Spleen (tissue), 11 donors: ENCODE data around the gene EIF2AK3. TPM values are rescaled to one million over a fixed set of nuclear protein-coding genes. Genes with fewer than 3 reads are reported as not detected.
A peak's percentile ranks its signal among the peaks of the same experiment; 100 is the strongest.

Experiments
- DNase-seq: peaks from one replicate; pipeline ENCODE4 v3.0.0-alpha.2; 2020
- H3K27ac ChIP-seq, 8 donors: fragments of 200-600 bp; sonication (generic) in 7 of 8; 1 replicate in 4 of 8; 2 replicates in 4 of 8; pipeline versions ENCODE4 v1.5.0 to v1.8.0; 2016 to 2021; ENCODE audit warnings: inconsistent platforms in 4 of 8, mild to moderate bottlenecking in 4 of 8, moderate library complexity in 1 of 8
- H3K27me3 ChIP-seq, 7 donors: fragments of 200-600 bp; sonication (generic) in 6 of 7; replicated peaks in 1 of 7; 1 replicate in 4 of 7; 2 replicates in 3 of 7; pipeline versions ENCODE4 v1.5.0 to v1.8.0; 2016 to 2021; ENCODE audit warnings: inconsistent platforms in 3 of 7, mild to moderate bottlenecking in 1 of 7
- H3K36me3 ChIP-seq, 6 donors: fragments of 200-600 bp; sonication (generic) in 5 of 6; 1 replicate in 4 of 6; 2 replicates in 2 of 6; pipeline versions ENCODE4 v1.5.0 to v1.8.0; 2016 to 2021; ENCODE audit warnings: inconsistent platforms in 2 of 6
- H3K4me1 ChIP-seq, 6 donors: fragments of 200-600 bp; sonication (generic) in 5 of 6; 1 replicate in 3 of 6; 2 replicates in 3 of 6; pipeline versions ENCODE4 v1.5.0 to v1.8.0; 2016 to 2021; ENCODE audit warnings: inconsistent platforms in 3 of 6
- H3K4me3 ChIP-seq, 8 donors: fragments of 200-600 bp; sonication (generic) in 7 of 8; 1 replicate in 4 of 8; 2 replicates in 4 of 8; pipeline versions ENCODE4 v1.5.0 to v1.8.0; 2016 to 2021; ENCODE audit warnings: inconsistent platforms in 4 of 8, mild to moderate bottlenecking in 4 of 8, moderate library complexity in 2 of 8
- H3K9me3 ChIP-seq, 8 donors: fragments of 200-600 bp; sonication (generic) in 7 of 8; 1 replicate in 4 of 8; 2 replicates in 4 of 8; pipeline versions ENCODE4 v1.5.0 to v1.8.0; 2016 to 2021; ENCODE audit warnings: inconsistent platforms in 4 of 8
- POLR2A ChIP-seq, 3 donors: fragments of 450-650 bp; IDR thresholded peaks; one replicate each; pipeline ENCODE4 v1.5.1; 2017; ENCODE audit warnings: antibody characterized with exemption in 3 of 3, mild to moderate bottlenecking in 1 of 3
- POLR2AphosphoS5 ChIP-seq, 3 donors: sonication (generic); formaldehyde crosslinking; IDR thresholded peaks; one replicate each; pipeline ENCODE4 v1.5.1; 2017; ENCODE audit warnings: antibody characterized with exemption in 3 of 3
- WGBS, 5 donors: extraction: QIAGEN DNeasy Blood & Tissue Kit in 3 of 5; methylation state at CpG; one replicate each; pipeline versions ENCODE4 v1.1.5 to v1.1.7; 2013 to 2018; 5-methylcytosine and 5-hydroxymethylcytosine counted together
- intact Hi-C: fragments of 100-400 bp; cut with DNase I; formaldehyde crosslinking; loops from one replicate; pipeline ENCODE4 v1.15.0; 2023; ENCODE audit warnings: low total_unique reads
- polyA plus RNA-seq, 3 donors: library from polyadenylated mRNA; stranded (reverse); fragments of 200-250 nt; gene quantifications; one replicate each; pipeline ENCODE4 v1.2.1, GENCODE V29; 2013
- total RNA-seq, 7 donors: library from RNA; depleted of rRNA in 3 of 7; stranded (reverse); fragments of >200 nt in 3 of 7; fragmentation: NEBNext Ultra II Directional in 4 of 7; extraction: Animal tissue kit (Norgen Biotek cat#: 25700) in 4 of 7; gene quantifications; one replicate each; pipeline versions ENCODE4 v1.1.0 to v1.2.1, GENCODE V29; 2016 to 2021
- TF ChIP-seq, protein P1 (sequence below), 11 experiments: fragments of 200-600 bp in 7 of 11; fragments of 450-650 bp in 4 of 11; sonication (generic) in 4 of 11; IDR thresholded peaks in 8 of 11; conservative IDR thresholded peaks in 3 of 11; 1 replicate in 7 of 11; 2 replicates in 4 of 11; pipeline versions ENCODE4 v1.4.0 to v1.8.0; 2016 to 2021; ENCODE audit warnings: antibody characterized with exemption in 11 of 11, inconsistent platforms in 4 of 11, mild to moderate bottlenecking in 1 of 11
- donor health status: healthy with polysubstance abuse.
- donor health status: DM: no; HTN: no; CAD: no; lungs with moderate emphysema.
- donor health status: DM: no; HTN: no; CAD: no.
- donor health status: Bipolar disorder and iron deficiency.
- donor health status: healthy.
- donor health status: DM: no; HTN: no; CAD: no.
- donor health status: DM: yes; HTN: yes; CAD: no.

Gene EIF2AK3
- total and polyA plus RNA-seq, 10 donors, result 4.3 to 29.8 (median 21.2) TPM

DNA sequence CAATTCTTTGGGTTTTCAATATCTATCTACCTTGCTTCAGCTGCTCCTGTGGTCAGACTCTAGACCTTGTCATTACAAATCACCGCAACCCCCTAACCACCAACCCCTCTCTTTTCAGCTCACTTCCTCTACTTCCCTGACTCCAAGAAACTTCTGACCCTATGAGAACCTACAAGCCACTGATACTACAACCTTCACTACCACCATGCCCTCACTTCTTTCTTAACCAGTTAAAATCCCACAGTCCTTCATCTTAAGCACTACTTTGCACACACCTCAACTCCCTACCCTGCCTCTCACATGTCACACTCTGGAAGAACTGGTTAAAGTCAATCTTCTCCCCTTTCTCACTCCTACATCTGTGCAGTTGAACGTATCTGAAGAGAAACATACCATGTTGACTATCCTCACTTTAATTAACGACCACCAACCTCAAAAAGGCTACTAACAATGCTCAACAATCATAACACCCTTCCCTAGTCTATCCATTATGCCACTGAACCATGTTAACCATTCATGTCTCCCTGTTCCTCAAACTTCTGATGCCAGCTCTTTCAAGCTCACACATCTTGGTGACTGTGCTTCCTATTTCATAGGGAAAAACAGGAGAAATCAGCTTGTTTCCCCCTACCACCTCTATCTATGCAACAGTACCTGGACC is 12.6 kb downstream of the EIF2AK3 start:
- peak overlapping the region in 1 of 8 donors; percentile 41 for H3K27ac ChIP-seq
- no peak overlapping the region for H3K4me3 ChIP-seq
- TF ChIP-seq POLR2AphosphoS5 (IDR thresholded peaks at IDR 0.05) (no peak), POLR2A (IDR thresholded peaks at IDR 0.05) (no peak)
- TF ChIP-seq, protein P1, sequence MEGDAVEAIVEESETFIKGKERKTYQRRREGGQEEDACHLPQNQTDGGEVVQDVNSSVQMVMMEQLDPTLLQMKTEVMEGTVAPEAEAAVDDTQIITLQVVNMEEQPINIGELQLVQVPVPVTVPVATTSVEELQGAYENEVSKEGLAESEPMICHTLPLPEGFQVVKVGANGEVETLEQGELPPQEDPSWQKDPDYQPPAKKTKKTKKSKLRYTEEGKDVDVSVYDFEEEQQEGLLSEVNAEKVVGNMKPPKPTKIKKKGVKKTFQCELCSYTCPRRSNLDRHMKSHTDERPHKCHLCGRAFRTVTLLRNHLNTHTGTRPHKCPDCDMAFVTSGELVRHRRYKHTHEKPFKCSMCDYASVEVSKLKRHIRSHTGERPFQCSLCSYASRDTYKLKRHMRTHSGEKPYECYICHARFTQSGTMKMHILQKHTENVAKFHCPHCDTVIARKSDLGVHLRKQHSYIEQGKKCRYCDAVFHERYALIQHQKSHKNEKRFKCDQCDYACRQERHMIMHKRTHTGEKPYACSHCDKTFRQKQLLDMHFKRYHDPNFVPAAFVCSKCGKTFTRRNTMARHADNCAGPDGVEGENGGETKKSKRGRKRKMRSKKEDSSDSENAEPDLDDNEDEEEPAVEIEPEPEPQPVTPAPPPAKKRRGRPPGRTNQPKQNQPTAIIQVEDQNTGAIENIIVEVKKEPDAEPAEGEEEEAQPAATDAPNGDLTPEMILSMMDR (IDR thresholded peaks at IDR 0.05 in 8 of 11, conservative IDR thresholded peaks at IDR 0.05 in 3 of 11), result no peak
- intact Hi-C loops, result no loop called here
- no peaks in the 10 kb centered on the region for H3K27me3 ChIP-seq
- peaks cover 10 to 80% (median 37%) of the 10 kb centered on the region in 6 donors for H3K4me1 ChIP-seq
- no peak for DNase-seq
- 73 to 81% (median 79%) methylated on average over 3 of the region's 3 CpGs for WGBS, 5 donors
- no peaks in the 10 kb centered on the region for H3K9me3 ChIP-seq
- peaks cover 0 to 26% (median 9%) of the 10 kb centered on the region in 6 donors for H3K36me3 ChIP-seq

DNA sequence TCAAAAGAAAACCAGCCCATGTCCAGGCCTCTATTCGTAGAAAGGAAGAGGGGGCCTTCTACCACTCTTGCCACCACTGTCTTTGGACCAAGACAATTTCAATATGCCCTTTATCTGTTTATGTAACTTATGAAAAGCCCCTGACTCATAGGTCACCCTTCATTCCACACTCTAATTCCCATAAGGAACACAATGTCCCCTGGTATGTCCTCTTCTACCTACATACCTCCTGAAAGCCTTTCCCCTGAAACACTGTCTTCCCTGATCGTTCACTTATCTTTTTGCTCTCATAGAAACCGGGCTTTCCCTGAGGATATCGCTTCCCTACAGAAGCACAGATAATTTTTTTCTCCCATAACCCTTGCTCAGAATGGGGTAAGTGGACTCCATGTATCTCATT is 13.3 kb downstream of the EIF2AK3 start:
- intact Hi-C loops, result no loop called here
- Histone ChIP-seq H3K27me3 (no peaks in the 10 kb centered on the region), H3K4me3 (no peak overlapping the region), H3K4me1 (peaks cover 10 to 80% (median 37%) of the 10 kb centered on the region in 6 donors), H3K27ac (peak overlapping the region in 1 of 8 donors; percentile 25), H3K36me3 (peaks cover 0 to 26% (median 9%) of the 10 kb centered on the region in 6 donors), H3K9me3 (no peaks in the 10 kb centered on the region)
- DNase-seq, result no peak
- WGBS, 5 donors, result 92 to 95% (median 95%) methylated on average over 4 of the region's 4 CpGs
- TF ChIP-seq POLR2AphosphoS5 (IDR thresholded peaks at IDR 0.05) (no peak), POLR2A (IDR thresholded peaks at IDR 0.05) (no peak)
- TF ChIP-seq, protein P1 (IDR thresholded peaks at IDR 0.05 in 8 of 11, conservative IDR thresholded peaks at IDR 0.05 in 3 of 11), result no peak

DNA sequence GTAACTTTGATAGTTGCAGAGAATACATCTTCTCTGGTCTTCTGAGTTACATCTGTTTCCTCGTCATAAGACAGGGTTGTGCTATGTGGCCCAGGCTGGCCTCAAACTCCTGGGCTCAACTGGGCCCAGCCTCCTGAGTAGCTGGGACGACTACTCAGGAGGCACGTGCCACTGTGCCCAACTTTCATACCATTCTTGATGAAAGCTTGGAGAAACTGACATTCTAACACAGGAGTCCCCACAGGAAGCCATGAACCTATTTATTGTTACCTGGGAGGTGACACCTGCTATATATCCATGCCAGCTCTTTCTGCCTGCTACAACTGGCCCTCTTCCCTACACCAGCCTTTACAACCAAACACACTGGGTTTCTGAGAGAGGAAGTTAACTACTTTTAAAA is 19.1 kb downstream of the EIF2AK3 start:
- 78 to 92% (median 86%) methylated on average over 3 of the region's 3 CpGs for WGBS, 5 donors
- H3K27ac ChIP-seq, result peak overlapping the region in 6 of 8 donors; percentile 7 to 74 (median 50)
- H3K36me3 ChIP-seq, result peaks cover 0 to 21% (median 6%) of the 10 kb centered on the region in 6 donors
- H3K4me1 ChIP-seq, result peaks cover 0 to 65% (median 11%) of the 10 kb centered on the region in 6 donors
- H3K4me3 ChIP-seq, result no peak overlapping the region
- TF ChIP-seq, protein P1 (IDR thresholded peaks at IDR 0.05 in 8 of 11, conservative IDR thresholded peaks at IDR 0.05 in 3 of 11), result no peak
- TF ChIP-seq POLR2AphosphoS5 (IDR thresholded peaks at IDR 0.05), result no peak
- no peak for TF ChIP-seq POLR2A (IDR thresholded peaks at IDR 0.05)
- DNase-seq, result no peak
- no peaks in the 10 kb centered on the region for H3K9me3 ChIP-seq
- intact Hi-C loops, result no loop called here
- no peaks in the 10 kb centered on the region for H3K27me3 ChIP-seq

DNA sequence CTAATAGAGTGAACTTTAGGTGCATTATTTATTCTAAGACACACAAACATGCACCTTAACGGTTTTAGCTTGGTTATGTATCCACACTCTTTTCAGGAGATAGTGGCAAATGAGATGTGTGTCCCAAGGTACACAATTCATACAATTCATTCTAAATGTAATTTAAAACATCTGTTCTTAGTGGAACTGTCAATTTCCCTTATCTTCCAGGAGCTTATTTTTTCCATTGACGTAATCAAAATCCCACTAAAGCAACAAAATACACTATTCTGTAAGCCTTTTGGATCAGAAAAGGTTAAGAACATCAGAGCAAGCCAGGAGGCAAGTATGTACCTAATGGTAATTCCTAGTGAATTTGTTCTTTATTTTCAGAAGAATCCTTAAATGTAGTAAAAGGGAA is 19.8 kb downstream of the EIF2AK3 start:
- H3K4me3 ChIP-seq, result no peak overlapping the region
- no peaks in the 10 kb centered on the region for H3K9me3 ChIP-seq
- H3K4me1 ChIP-seq, result peaks cover 0 to 73% (median 11%) of the 10 kb centered on the region in 6 donors
- TF ChIP-seq, protein P1 (IDR thresholded peaks at IDR 0.05 in 8 of 11, conservative IDR thresholded peaks at IDR 0.05 in 3 of 11), result no peak
- TF ChIP-seq POLR2AphosphoS5 (IDR thresholded peaks at IDR 0.05) (no peak), POLR2A (IDR thresholded peaks at IDR 0.05) (no peak)
- intact Hi-C loops, result no loop called here
- peaks cover 0 to 13% (median 2%) of the 10 kb centered on the region in 6 donors for H3K36me3 ChIP-seq
- WGBS, 5 donors, result 75 to 91% (median 86%) methylated on average over 2 of the region's 2 CpGs
- no peak for DNase-seq
- H3K27ac ChIP-seq, result peak overlapping the region in 7 of 8 donors; percentile 7 to 74 (median 37)
- H3K27me3 ChIP-seq, result no peaks in the 10 kb centered on the region
